Measurements from ENCODE around the gene SPTBN1.
A peak's percentile ranks its signal among the peaks of the same experiment; 100 is the strongest.
"Not testable (repeated sequence)": the region's sequence is repeated elsewhere in the genome, so short reads cannot be mapped to it uniquely, and the experiment has no call there.

SPTBN1 gene

GRCh38 chr2:54502731-54503130 is 46.6 kb downstream of the SPTBN1 start:
- no peak for DNase-seq (ENCODE audit: low read depth in 2 of 2)

DNA sequence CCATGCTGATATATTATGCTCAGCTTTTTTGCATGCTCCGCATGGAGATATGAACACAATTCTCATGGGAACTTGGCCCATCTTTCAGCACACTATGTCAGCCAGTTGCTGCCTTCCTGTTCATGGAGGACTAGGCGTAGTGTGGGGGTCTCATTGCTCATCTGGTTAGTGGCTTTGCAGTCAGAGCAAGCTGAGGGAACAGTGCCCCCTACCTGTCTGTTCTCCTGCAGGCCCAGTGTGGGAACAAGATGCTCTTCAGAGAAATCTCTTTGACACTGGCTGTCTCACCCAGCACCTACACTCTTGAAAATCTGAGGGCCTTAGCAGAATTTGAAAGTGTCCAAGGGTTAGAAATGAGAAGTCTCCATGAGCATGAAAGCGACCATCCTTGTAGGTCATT is 47.1 kb downstream of the SPTBN1 start:
- peak in 1 of 2 experiments; percentile 8 for DNase-seq (ENCODE audit: low read depth in 2 of 2)

- no peak for DNase-seq (ENCODE audit: low read depth in 2 of 2)
Observed at GRCh38 chr2:54503828-54504227, 47.7 kb downstream of the SPTBN1 start.

GRCh38 chr2:54504866-54505265 is 48.7 kb downstream of the SPTBN1 start:
- no peak for DNase-seq (ENCODE audit: low read depth in 2 of 2)

DNA sequence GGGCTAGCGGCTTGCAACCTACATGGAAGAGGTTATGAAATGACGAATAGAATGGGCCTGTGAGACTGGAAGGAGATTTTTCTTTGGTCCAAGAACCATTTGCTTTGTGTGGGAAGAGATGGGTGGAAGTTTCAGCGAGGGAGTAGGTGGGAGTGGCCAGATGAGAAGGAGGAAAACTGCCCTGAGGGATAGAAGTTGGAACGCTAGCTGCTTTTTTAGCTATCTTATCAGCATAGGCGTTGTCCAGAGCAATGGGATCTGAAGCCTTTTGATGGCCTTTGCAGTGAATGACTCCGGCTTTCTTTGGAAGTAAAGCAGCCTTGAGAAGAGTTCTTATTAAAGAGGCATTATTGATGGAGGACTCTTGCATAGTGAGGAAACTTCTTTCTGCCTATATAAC is 52.4 kb downstream of the SPTBN1 start:
- no peak for DNase-seq (ENCODE audit: low read depth in 2 of 2)

DNA sequence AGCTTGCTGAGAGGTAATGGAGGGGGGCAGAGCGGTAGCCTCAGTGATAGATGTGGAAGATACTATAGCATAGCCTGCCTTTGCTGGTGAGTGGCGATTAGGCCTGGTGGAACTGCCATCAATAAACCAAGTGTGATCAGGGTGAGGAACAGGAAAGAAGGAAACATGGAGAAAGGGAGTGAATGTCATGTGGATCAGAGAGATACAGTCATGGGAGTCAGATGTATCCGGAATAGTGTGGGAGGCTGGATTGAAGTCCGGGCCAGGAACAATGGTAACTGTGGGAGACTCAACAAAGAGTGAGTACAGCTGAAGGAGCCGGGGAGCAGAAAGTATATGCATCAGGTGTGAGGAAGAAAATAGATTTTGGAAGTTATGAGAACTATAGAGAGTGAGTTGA is 52.9 kb downstream of the SPTBN1 start:
- DNase-seq (ENCODE audit: low read depth in 2 of 2) = not testable (repeated sequence)

DNA sequence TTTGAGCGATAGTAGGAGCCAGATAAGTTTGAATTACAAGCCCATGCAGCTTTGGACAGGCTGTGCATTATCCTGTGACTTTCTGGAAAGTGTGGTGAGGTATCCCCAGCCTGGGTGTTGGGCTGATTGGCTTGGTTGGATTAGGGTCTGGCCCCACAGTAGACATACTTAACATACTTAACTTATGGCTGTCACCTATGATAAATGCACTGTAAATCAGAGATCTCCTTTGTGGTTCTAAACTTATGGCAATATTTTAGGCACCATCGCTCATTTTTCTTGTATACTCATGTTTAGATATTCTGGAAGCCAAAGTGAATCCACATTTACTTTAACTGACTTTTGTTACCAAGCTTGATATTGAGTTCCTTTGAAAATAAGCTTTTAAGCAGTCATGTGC is 54.8 kb downstream of the SPTBN1 start:
- no peak for DNase-seq (ENCODE audit: low read depth in 2 of 2)

DNA sequence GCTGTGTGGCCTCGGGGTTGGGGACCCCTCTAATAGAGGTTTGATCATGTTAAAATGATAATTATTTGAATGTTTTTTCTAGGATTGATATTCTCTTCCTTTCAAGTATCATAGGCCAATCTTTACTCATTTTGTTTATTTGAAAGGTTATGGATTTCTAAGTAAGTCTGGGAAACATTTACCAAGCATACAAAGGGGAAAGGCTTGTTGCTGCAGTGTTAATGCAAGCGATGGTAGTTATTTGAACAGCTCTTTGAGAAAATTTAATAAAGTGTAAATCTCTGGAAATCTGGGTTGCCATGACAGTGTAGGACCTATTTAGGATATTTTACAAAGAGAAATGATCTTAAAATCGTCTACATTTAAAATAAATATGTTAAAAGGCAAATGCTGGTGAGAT is 56.1 kb downstream of the SPTBN1 start:
- DNase-seq (ENCODE audit: low read depth in 2 of 2) = no peak

DNA sequence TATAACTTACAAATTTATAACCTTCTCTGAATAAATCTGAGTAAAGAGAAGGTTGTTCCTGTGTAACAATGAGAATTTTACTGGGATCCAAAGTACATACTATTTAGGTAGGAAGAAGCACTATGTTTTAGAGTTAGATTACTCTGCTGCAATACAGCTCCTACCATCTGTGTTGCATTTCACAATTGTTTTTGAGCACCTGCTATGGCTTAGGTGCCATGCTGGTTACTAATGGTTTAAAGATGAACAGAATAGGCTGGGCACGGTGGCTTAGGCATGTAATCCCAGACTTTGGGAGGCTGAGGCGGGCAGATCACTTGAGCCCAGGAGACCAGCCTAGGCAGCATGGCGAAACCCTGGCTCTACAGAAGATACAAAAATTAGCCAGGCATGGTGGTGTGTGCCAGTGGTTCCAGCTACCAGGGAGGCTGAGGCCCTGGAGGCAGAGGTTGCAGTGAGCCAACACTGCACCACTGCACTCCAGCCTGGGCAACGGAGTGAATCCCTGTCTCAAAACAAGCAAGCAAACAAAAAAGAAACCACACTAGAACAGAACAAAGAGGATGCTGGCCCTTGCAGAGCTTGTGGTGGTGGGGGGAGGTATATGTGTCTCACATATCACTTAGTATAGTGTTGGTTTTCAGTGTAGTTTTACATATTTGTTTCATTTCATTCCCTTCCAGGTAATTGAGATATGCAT is 56.7 kb downstream of the SPTBN1 start:
- no peak for DNase-seq (ENCODE audit: low read depth in 2 of 2)

- DNase-seq (ENCODE audit: low read depth in 2 of 2) = no peak
Observed at GRCh38 chr2:54513363-54513715, 57.2 kb downstream of the SPTBN1 start.

DNA sequence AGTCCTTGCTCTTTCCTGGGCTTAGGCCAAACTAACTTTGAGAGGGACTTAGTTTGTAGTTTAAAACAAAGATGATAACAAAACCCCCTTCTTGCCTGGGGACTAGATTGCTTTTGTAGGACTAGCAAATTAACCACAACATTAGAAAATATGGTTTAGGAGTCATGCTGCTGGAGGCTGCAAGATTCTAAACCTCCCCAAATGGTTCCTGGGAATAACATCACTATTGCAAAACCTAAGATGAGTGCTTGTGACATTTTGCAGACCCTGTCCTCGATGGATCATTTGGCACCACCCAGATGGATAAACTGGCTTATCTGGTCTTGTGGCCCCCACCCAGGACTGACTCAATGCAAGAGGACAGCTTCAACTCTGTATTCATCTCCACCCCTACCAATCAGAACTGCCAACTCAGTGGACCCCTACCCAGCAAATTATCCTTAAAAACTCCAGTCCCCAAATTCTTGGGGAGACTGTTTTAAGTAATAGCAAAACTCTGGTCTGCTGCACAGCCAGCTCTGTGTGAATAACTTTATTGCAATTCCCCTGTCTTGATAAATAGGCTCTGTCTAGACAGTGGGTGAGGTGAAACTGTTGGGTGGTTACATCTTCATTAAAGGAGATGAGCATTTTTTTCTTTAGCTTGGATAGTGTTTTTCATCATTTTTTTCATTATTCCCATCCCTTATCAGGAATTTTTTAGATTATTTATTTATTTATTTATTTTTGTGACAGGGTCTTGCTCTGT is 58.9 kb downstream of the SPTBN1 start:
- no peak for DNase-seq (ENCODE audit: low read depth in 2 of 2)

DNA sequence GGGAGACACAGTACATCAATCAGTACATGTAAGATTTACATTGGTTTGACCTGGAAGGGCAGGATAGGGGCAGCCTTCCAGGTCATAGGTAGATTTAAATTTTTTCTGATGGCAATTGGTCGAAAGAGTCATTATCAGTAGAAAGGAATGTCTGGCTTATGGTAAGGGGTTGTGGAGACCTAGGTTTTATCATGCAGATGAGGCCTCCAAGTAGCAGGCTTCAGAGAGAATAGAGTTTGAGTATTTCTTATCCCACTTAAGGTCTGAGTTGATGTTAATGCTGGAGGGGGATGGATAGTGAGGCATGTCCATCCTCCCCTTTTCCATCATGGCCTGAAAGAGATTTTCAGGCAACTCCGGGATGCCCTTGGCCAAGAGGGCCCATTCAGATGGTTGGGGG is 60.7 kb downstream of the SPTBN1 start:
- no peak for DNase-seq (ENCODE audit: low read depth in 2 of 2)

GRCh38 chr2:54518016-54518415 is 61.9 kb downstream of the SPTBN1 start:
- DNase-seq (ENCODE audit: low read depth in 2 of 2) = not testable (repeated sequence)

GRCh38 chr2:54518430-54518829 is 62.3 kb downstream of the SPTBN1 start:
- no peak for DNase-seq (ENCODE audit: low read depth in 2 of 2)

DNA sequence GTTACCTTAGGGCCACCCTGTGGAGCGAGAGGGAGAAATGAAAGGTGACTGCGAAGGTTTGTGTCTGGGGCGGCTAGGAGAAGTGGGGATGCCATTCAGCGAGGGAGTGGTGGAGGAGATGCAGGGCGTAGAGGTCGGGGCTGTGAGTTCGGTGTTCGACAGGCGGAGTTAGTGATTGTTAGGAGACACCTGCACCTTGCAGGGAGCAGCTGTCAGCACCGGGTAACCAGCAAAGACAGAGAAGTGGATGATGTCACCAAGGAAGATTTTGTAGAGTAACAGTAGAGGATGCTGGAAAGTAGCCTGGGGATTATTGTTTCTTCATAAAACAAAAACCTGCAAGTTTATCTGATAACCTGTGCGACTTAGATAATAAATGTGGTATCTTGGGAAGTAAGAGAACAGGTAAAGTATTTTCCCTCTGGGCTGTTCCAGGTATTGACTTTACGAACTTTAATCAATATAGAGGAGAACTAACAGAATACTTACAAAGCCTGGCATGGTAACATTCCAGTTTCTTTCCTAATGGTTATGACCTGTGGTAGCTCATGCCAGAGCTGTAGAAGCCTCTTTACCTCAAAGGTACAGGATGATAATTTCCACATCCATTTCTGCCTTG is 63.8 kb downstream of the SPTBN1 start:
- DNase-seq (ENCODE audit: low read depth in 2 of 2) = no peak

GRCh38 chr2:54520687-54521086 is 64.6 kb downstream of the SPTBN1 start:
- DNase-seq (ENCODE audit: low read depth in 2 of 2) = no peak

GRCh38 chr2:54522624-54523281 is 66.6 kb downstream of the SPTBN1 start:
- DNase-seq (ENCODE audit: low read depth in 2 of 2) = peak; percentile 18 to 20

- no peak for DNase-seq (ENCODE audit: low read depth in 2 of 2)
Observed at GRCh38 chr2:54523324-54523959, 67.3 kb downstream of the SPTBN1 start.

GRCh38 chr2:54524226-54524991 is 68.3 kb downstream of the SPTBN1 start:
- DNase-seq (ENCODE audit: low read depth in 2 of 2) = peak; percentile 7 to 13

DNA sequence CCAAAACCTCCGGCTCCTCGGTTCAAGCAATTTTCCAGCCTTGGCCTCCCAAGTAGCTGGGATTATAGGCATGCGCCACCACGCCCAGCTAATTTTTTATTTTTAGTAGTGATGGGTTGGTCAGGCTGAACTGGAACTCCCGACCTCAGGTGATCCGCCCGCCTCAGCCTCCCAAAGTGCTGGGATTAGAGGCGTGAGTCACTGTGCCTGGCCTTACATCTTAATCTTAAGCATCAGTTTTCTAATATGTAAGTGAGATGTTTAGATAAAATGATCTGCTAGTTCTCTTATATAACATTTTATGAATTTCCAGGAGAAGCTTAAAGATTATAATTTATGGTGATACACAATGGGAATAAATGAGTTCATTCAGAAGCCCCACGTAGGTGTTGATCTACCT is 69.2 kb downstream of the SPTBN1 start:
- no peak for DNase-seq (ENCODE audit: low read depth in 2 of 2)

GRCh38 chr2:54526226-54526879 is 70.2 kb downstream of the SPTBN1 start:
- no peak for DNase-seq (ENCODE audit: low read depth in 2 of 2)
